ENCODE data around the gene ERCC2. TPM values are rescaled to one million over a fixed set of nuclear protein-coding genes. Genes with fewer than 3 reads are reported as not detected.
"Not testable (repeated sequence)": the region's sequence is repeated elsewhere in the genome, so short reads cannot be mapped to it uniquely, and the experiment has no call there.

Gene ERCC2
- polyA plus RNA-seq, 4 donors, result 3.4 to 20.3 (median 7.9) TPM

DNA sequence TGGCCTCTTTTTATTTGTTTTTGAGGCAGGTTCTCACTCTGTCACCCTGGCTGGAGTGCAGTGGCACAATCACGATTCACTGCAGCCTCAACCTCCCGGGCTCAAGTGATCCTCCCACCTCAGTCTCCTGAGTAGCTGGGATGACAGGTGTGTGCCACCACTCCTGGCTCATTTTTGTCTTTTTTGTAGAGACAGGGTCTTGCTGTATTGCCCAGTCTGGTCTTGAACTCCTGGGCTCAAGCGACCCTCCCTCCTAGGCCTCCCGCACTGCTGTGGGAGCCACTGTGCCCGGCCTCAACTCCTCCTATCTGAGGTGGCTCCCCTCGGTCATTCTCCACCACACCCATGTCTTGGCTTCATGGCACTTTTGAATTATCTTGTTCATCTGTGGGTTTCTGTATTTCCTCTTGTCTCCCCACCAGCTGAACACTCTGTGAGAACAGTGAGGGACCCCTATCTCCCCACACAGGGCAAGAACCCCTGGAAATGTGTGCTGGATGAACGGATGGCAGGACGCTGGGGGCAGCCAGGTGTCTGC lies 55.6 kb downstream of the ERCC2 start:
- 62 to 72% (median 69%) methylated on average over 8 of the region's 8 CpGs for WGBS, 3 donors
- peaks cover 0 to 26% (median 5%) of the 10 kb centered on the region in 3 donors for H3K27me3 ChIP-seq (ENCODE audit: control insufficient read depth in 3 of 3, insufficient read depth in 3 of 3, low read length in 3 of 3)
- no peak overlapping the region for H3K4me3 ChIP-seq (ENCODE audit: low read depth in 1 of 3, low read length in 3 of 3)
- FAIRE-seq, result no peak
- no peaks in the 10 kb centered on the region for H3K36me3 ChIP-seq (ENCODE audit: control insufficient read depth in 3 of 3, insufficient read depth in 2 of 3, low read depth in 1 of 3, low read length in 3 of 3)
- H3K4me1 ChIP-seq (ENCODE audit: control insufficient read depth in 3 of 3, insufficient read depth in 2 of 3, low read depth in 1 of 3, low read length in 2 of 3), result no peaks in the 10 kb centered on the region
- H3K27ac ChIP-seq (ENCODE audit: low read depth in 1 of 3, low read length in 2 of 3), result no peak overlapping the region
- H3K9me3 ChIP-seq (ENCODE audit: control insufficient read depth in 2 of 2, insufficient read depth in 1 of 2, low read depth in 1 of 2, low read length in 1 of 2), result no peaks in the 10 kb centered on the region
- DNase-seq, result no peak

DNA sequence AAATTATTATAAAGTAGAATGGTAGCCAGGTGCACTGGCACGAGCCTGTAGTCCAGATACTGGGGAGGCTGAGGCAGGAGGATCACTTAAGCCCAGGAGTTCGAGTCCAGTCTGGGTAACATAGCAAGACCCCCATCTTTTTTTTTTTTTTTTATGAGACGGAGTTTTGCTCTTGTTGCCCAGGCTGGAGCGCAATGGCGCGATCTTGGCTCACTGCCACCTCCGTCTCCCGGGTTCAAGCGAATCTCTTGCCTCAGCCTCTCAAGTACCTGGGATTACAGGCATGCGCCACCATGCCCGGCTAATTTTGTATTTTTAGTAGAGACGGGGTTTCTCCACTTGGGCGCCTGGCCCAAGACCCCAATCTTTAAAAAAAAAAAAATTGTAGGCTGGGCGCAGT lies 58.1 kb downstream of the ERCC2 start:
- not testable (repeated sequence) for H3K4me1 ChIP-seq (ENCODE audit: control insufficient read depth in 3 of 3, insufficient read depth in 2 of 3, low read depth in 1 of 3, low read length in 2 of 3); H3K27ac ChIP-seq (ENCODE audit: low read depth in 1 of 3, low read length in 2 of 3); FAIRE-seq; H3K4me3 ChIP-seq (ENCODE audit: low read depth in 1 of 3, low read length in 3 of 3); H3K9me3 ChIP-seq (ENCODE audit: control insufficient read depth in 2 of 2, insufficient read depth in 1 of 2, low read depth in 1 of 2, low read length in 1 of 2); H3K36me3 ChIP-seq (ENCODE audit: control insufficient read depth in 3 of 3, insufficient read depth in 2 of 3, low read depth in 1 of 3, low read length in 3 of 3); DNase-seq
- peaks cover 0 to 20% (median 3%) of the 10 kb centered on the region in 3 donors for H3K27me3 ChIP-seq (ENCODE audit: control insufficient read depth in 3 of 3, insufficient read depth in 3 of 3, low read length in 3 of 3)
- 85 to 90% (median 89%) methylated on average over 13 to 14 of the region's 14 CpGs for WGBS, 3 donors

DNA sequence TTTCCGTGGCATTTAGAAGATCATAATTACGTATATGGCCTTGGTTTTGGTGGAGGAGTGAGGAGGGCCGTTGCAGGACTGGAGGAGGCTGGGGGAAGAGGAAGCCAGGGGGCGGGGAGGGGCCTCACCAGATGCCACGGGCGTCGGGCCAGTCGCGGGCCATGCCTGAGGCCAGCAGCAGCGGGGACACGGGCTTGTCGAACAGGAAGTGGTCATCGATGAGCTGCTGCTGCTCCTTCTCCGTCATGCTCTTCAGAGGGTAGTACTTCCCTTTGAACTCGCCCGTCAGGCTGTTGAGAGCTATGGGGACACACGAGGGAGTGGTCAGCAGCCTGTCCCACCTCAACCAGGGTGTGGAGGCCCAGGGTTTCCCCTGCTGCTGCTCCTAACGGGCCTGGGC lies 58.8 kb downstream of the ERCC2 start:
- WGBS, 3 donors, result 40 to 47% (median 41%) methylated on average over 17 to 18 of the region's 18 CpGs

DNA sequence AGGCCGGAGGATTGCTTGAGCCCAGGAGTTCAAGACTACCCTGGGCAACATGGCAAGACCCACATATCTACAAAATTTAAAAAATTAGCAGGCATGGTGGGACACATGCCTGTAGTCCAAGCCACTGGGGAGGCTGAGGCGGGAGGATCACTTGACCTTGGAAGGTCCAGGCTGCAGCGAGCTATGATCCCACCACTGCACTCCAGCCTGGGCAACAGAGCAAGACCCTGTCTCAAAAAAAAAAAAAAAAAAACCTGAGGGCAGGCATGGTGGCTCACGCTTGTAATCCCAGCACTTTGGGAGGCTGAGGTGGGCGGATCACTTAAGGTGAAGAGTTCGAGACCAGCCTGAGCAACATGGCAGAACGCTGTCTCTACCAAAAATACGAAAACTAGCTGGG lies 61.1 kb downstream of the ERCC2 start:
- not testable (repeated sequence) for H3K9me3 ChIP-seq (ENCODE audit: control insufficient read depth in 2 of 2, insufficient read depth in 1 of 2, low read depth in 1 of 2, low read length in 1 of 2); H3K36me3 ChIP-seq (ENCODE audit: control insufficient read depth in 3 of 3, insufficient read depth in 2 of 3, low read depth in 1 of 3, low read length in 3 of 3); H3K27me3 ChIP-seq (ENCODE audit: control insufficient read depth in 3 of 3, insufficient read depth in 3 of 3, low read length in 3 of 3); H3K27ac ChIP-seq (ENCODE audit: low read depth in 1 of 3, low read length in 2 of 3); DNase-seq; H3K4me3 ChIP-seq (ENCODE audit: low read depth in 1 of 3, low read length in 3 of 3); FAIRE-seq; H3K4me1 ChIP-seq (ENCODE audit: control insufficient read depth in 3 of 3, insufficient read depth in 2 of 3, low read depth in 1 of 3, low read length in 2 of 3)
- WGBS, 3 donors, result 91 to 95% (median 91%) methylated on average over 8 of the region's 8 CpGs

More for the DNA sequence above, 58.8 kb downstream of the ERCC2 start:
- DNase-seq, result no peak
- Histone ChIP-seq H3K4me1 (ENCODE audit: control insufficient read depth in 3 of 3, insufficient read depth in 2 of 3, low read depth in 1 of 3, low read length in 2 of 3) (no peaks in the 10 kb centered on the region), H3K4me3 (ENCODE audit: low read depth in 1 of 3, low read length in 3 of 3) (no peak overlapping the region), H3K36me3 (ENCODE audit: control insufficient read depth in 3 of 3, insufficient read depth in 2 of 3, low read depth in 1 of 3, low read length in 3 of 3) (no peaks in the 10 kb centered on the region), H3K27ac (ENCODE audit: low read depth in 1 of 3, low read length in 2 of 3) (no peak overlapping the region), H3K9me3 (ENCODE audit: control insufficient read depth in 2 of 2, insufficient read depth in 1 of 2, low read depth in 1 of 2, low read length in 1 of 2) (no peaks in the 10 kb centered on the region), H3K27me3 (ENCODE audit: control insufficient read depth in 3 of 3, insufficient read depth in 3 of 3, low read length in 3 of 3) (peaks cover 0 to 19% (median 3%) of the 10 kb centered on the region in 3 donors)
- no peak for FAIRE-seq

DNA sequence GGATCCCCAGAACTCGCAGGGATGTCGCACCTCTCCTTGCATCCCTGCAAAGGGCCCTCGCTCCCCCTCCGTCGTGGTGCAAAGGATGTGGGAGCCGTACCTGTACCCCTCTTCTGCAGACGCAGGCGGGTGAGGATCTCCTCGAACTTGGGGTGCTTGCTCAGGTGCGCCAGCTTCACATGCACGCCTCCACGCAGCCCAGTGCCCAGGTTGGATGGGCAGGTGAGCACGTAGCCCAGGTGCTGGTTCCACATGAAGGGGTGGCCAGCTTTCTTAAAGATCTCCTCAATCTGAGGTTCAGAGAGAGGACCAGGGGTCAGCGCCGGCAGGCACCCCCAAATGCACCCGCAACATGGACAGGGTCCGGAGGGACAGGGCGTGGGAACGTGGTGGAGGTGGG lies 63.0 kb downstream of the ERCC2 start:
- DNase-seq (no peak), FAIRE-seq (no peak)
- Histone ChIP-seq H3K9me3 (ENCODE audit: control insufficient read depth in 2 of 2, insufficient read depth in 1 of 2, low read depth in 1 of 2, low read length in 1 of 2) (no peaks in the 10 kb centered on the region), H3K4me3 (ENCODE audit: low read depth in 1 of 3, low read length in 3 of 3) (no peak overlapping the region), H3K36me3 (ENCODE audit: control insufficient read depth in 3 of 3, insufficient read depth in 2 of 3, low read depth in 1 of 3, low read length in 3 of 3) (peaks cover 0 to 7% (median 0%) of the 10 kb centered on the region in 3 donors), H3K27me3 (ENCODE audit: control insufficient read depth in 3 of 3, insufficient read depth in 3 of 3, low read length in 3 of 3) (no peaks in the 10 kb centered on the region), H3K27ac (ENCODE audit: low read depth in 1 of 3, low read length in 2 of 3) (no peak overlapping the region), H3K4me1 (ENCODE audit: control insufficient read depth in 3 of 3, insufficient read depth in 2 of 3, low read depth in 1 of 3, low read length in 2 of 3) (no peaks in the 10 kb centered on the region)
- 90 to 93% (median 90%) methylated on average over 17 to 19 of the region's 19 CpGs for WGBS, 3 donors

DNA sequence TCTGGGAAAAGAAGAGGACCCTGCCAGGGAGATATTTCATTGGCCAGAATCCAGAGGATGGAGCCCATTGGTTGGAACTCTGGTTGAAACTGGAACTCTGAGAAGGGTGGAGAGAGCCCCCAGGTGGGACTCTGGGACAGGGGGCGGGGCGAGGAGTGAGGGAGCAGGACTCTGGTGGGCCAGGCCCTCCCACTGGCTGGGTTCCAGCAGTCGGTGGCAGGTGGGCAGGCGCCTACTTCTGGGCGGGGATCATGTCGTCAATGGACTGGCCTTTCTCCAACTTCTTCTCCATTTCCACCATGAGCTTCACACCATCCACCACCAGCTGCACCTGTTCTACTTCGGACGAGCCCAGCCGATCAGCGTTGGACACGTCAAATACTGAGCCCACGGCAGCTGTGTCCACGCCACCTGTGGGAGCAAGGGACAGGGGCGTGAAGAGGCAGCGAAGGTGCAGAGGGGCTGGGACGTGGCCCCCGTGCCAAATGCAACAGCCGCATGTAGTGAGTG lies 63.8 kb downstream of the ERCC2 start:
- Histone ChIP-seq H3K4me3 (ENCODE audit: low read depth in 1 of 3, low read length in 3 of 3) (no peak overlapping the region), H3K27ac (ENCODE audit: low read depth in 1 of 3, low read length in 2 of 3) (no peak overlapping the region), H3K36me3 (ENCODE audit: control insufficient read depth in 3 of 3, insufficient read depth in 2 of 3, low read depth in 1 of 3, low read length in 3 of 3) (peaks cover 0 to 10% (median 0%) of the 10 kb centered on the region in 3 donors), H3K27me3 (ENCODE audit: control insufficient read depth in 3 of 3, insufficient read depth in 3 of 3, low read length in 3 of 3) (no peaks in the 10 kb centered on the region), H3K9me3 (ENCODE audit: control insufficient read depth in 2 of 2, insufficient read depth in 1 of 2, low read depth in 1 of 2, low read length in 1 of 2) (no peaks in the 10 kb centered on the region), H3K4me1 (ENCODE audit: control insufficient read depth in 3 of 3, insufficient read depth in 2 of 3, low read depth in 1 of 3, low read length in 2 of 3) (no peaks in the 10 kb centered on the region)
- no peak for FAIRE-seq
- DNase-seq, result no peak
- 44 to 73% (median 56%) methylated on average over 18 of the region's 18 CpGs for WGBS, 3 donors

DNA sequence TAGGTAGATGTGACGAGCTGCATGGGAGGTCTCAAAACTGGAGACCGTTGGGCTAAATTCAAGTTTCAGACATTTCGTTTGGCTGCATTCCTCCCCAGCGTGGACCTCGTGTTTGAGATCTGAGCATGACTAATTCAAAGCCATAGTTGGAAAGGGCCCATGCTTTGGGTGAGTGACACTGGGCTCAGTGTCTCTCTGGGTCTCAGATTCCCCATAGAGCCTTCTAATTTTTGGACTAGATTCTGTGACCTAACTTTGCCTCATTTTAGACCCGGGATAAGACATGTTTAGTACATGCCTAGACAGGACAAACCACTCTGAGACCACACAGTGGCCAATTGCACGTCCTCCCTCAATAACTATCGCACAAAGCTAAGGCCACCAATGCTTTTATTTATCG lies 64.3 kb downstream of the ERCC2 start:
- Histone ChIP-seq H3K27me3 (ENCODE audit: control insufficient read depth in 3 of 3, insufficient read depth in 3 of 3, low read length in 3 of 3) (no peaks in the 10 kb centered on the region), H3K9me3 (ENCODE audit: control insufficient read depth in 2 of 2, insufficient read depth in 1 of 2, low read depth in 1 of 2, low read length in 1 of 2) (no peaks in the 10 kb centered on the region), H3K4me3 (ENCODE audit: low read depth in 1 of 3, low read length in 3 of 3) (no peak overlapping the region), H3K4me1 (ENCODE audit: control insufficient read depth in 3 of 3, insufficient read depth in 2 of 3, low read depth in 1 of 3, low read length in 2 of 3) (no peaks in the 10 kb centered on the region), H3K27ac (ENCODE audit: low read depth in 1 of 3, low read length in 2 of 3) (no peak overlapping the region), H3K36me3 (ENCODE audit: control insufficient read depth in 3 of 3, insufficient read depth in 2 of 3, low read depth in 1 of 3, low read length in 3 of 3) (peaks cover 0 to 10% (median 0%) of the 10 kb centered on the region in 3 donors)
- DNase-seq (no peak), FAIRE-seq (no peak)
- 52 to 56% (median 56%) methylated on average over 9 of the region's 9 CpGs for WGBS, 3 donors

DNA sequence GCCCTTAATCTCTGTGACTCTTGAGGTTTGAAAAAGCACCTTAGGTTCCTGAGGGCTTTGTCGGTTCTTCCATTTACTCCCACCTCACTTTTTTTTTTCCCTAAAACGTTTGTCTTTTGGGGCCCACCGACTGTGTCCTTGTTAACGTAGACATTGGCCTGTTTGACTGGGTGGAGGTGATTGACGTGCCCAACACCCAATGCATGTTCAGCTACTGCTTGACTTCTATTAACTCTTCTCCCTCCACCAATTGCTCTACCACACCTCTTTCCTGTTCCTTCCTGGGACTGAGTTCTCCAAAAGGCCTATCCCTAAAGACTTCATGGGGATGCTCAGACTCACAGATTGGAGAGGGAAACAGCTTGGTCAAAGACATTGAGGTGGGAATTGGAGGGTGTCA lies 65.0 kb downstream of the ERCC2 start:
- DNase-seq, result no peak
- Histone ChIP-seq H3K27me3 (ENCODE audit: control insufficient read depth in 3 of 3, insufficient read depth in 3 of 3, low read length in 3 of 3) (no peaks in the 10 kb centered on the region), H3K27ac (ENCODE audit: low read depth in 1 of 3, low read length in 2 of 3) (no peak overlapping the region), H3K4me1 (ENCODE audit: control insufficient read depth in 3 of 3, insufficient read depth in 2 of 3, low read depth in 1 of 3, low read length in 2 of 3) (no peaks in the 10 kb centered on the region), H3K9me3 (ENCODE audit: control insufficient read depth in 2 of 2, insufficient read depth in 1 of 2, low read depth in 1 of 2, low read length in 1 of 2) (no peaks in the 10 kb centered on the region), H3K36me3 (ENCODE audit: control insufficient read depth in 3 of 3, insufficient read depth in 2 of 3, low read depth in 1 of 3, low read length in 3 of 3) (peaks cover 0 to 13% (median 0%) of the 10 kb centered on the region in 3 donors), H3K4me3 (ENCODE audit: low read depth in 1 of 3, low read length in 3 of 3) (no peak overlapping the region)
- FAIRE-seq, result no peak
- 18 to 23% (median 20%) methylated on average over 5 of the region's 5 CpGs for WGBS, 3 donors

DNA sequence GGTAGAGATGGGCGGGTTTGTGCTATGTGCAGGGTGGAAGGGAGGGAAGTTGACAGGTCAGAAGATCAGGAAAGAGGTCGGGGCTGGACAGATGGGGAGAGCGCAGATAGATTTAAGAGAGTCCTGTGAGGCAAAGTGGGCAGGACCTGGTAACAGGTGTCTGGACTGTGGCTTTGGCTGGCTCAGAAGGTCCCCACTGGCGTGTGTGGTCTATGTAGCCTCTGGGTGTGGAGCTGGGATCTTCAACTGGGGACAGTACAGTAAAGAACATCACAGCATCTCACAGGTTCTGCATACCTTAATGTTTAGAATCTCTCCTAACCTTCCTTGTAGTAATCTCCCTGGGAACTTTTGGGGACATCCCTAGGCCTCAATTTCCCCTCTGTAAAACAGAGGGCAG lies 65.4 kb downstream of the ERCC2 start:
- Histone ChIP-seq H3K9me3 (ENCODE audit: control insufficient read depth in 2 of 2, insufficient read depth in 1 of 2, low read depth in 1 of 2, low read length in 1 of 2) (no peaks in the 10 kb centered on the region), H3K27ac (ENCODE audit: low read depth in 1 of 3, low read length in 2 of 3) (no peak overlapping the region), H3K36me3 (ENCODE audit: control insufficient read depth in 3 of 3, insufficient read depth in 2 of 3, low read depth in 1 of 3, low read length in 3 of 3) (peaks cover 0 to 16% (median 0%) of the 10 kb centered on the region in 3 donors), H3K4me1 (ENCODE audit: control insufficient read depth in 3 of 3, insufficient read depth in 2 of 3, low read depth in 1 of 3, low read length in 2 of 3) (no peaks in the 10 kb centered on the region), H3K4me3 (ENCODE audit: low read depth in 1 of 3, low read length in 3 of 3) (no peak overlapping the region), H3K27me3 (ENCODE audit: control insufficient read depth in 3 of 3, insufficient read depth in 3 of 3, low read length in 3 of 3) (no peaks in the 10 kb centered on the region)
- 57 to 67% (median 59%) methylated on average over 4 of the region's 4 CpGs for WGBS, 3 donors
- FAIRE-seq (no peak), DNase-seq (no peak)
